22Rv1 (cell line): Measurements from ENCODE around the gene TSC1.

Experiments used
- CTCF ChIP-seq: fragments of 450-650 bp; IDR thresholded peaks from 2 replicates; pipeline ENCODE4 v1.5.1; 2017; ENCODE audit warnings: mild to moderate bottlenecking
- ZFX ChIP-seq: fragments of 450-650 bp; IDR thresholded peaks from 2 replicates; pipeline ENCODE4 v1.6.1; 2017; ENCODE audit warnings: antibody characterized with exemption, borderline replicate concordance

GRCh38 chr9:132858751-132859150 is 85.7 kb downstream of the TSC1 start:
- no peak for TF ChIP-seq CTCF
- no peak for TF ChIP-seq ZFX
